CD4-positive, CD25-positive, alpha-beta regulatory T cell (primary cell): ENCODE measurements around the gene HOXB9. TPM values are rescaled to one million over a fixed set of nuclear protein-coding genes. Genes with fewer than 3 reads are reported as not detected.

Source experiments
- ATAC-seq, 2 donors: fragments of 150-1000 bp; cut with Tn5 transposase; one replicate each; pipeline ENCODE4 v1.10.0; 2021; ENCODE audit warnings: low read depth in 2 of 2, moderate number of reproducible peaks in 2 of 2, moderate library complexity in 1 of 2
- DNase-seq, 3 donors: peaks; one replicate each; pipeline versions ENCODE4 v3.0.0 to v3.0.0-alpha.2; 2012 to 2022; ENCODE audit warnings: mixed read lengths in 1 of 3
- H3K27ac ChIP-seq: one replicate; pipeline ENCODE4 v1.7.0; 2013; ENCODE audit warnings: mild to moderate bottlenecking, low read length; ENCODE audit not compliant: insufficient read depth, poor library complexity, severe bottlenecking
- H3K27me3 ChIP-seq: one replicate; pipeline ENCODE4 v1.7.0; 2013; ENCODE audit warnings: low read length; ENCODE audit not compliant: control insufficient read depth, insufficient read depth
- H3K36me3 ChIP-seq: one replicate; pipeline ENCODE4 v1.7.0; 2013; ENCODE audit warnings: mild to moderate bottlenecking, low read length, moderate library complexity; ENCODE audit not compliant: control insufficient read depth, insufficient read depth
- H3K4me1 ChIP-seq: 2 replicates; pipeline ENCODE4 v1.7.0; 2013; ENCODE audit warnings: mild to moderate bottlenecking, low read length; ENCODE audit not compliant: insufficient read depth, control insufficient read depth, poor library complexity, severe bottlenecking
- H3K4me3 ChIP-seq: one replicate; pipeline ENCODE4 v1.7.0; 2013; ENCODE audit warnings: low read depth, mild to moderate bottlenecking, low read length, moderate library complexity
- H3K9me3 ChIP-seq, 2 experiments: 1 replicate in 1 of 2; 2 replicates in 1 of 2; pipeline ENCODE4 v1.7.0; 2013; ENCODE audit warnings: low read length in 2 of 2, mild to moderate bottlenecking in 1 of 2, moderate library complexity in 1 of 2; ENCODE audit not compliant: control insufficient read depth in 2 of 2
- H3K27ac Mint-ChIP-seq, 3 donors: one replicate each; pipeline ENCODE4 v1.8.0; 2020 to 2022; ENCODE audit warnings: mild to moderate bottlenecking in 3 of 3, mixed read lengths in 3 of 3, moderate library complexity in 2 of 3
- H3K27me3 Mint-ChIP-seq: one replicate; pipeline ENCODE4 v1.8.0; 2022; ENCODE audit warnings: mild to moderate bottlenecking, mixed read lengths
- H3K36me3 Mint-ChIP-seq: one replicate; pipeline ENCODE4 v1.8.0; 2020; ENCODE audit warnings: mixed read lengths
- H3K4me1 Mint-ChIP-seq, 4 donors: one replicate each; pipeline ENCODE4 v1.8.0; 2020 to 2022; ENCODE audit warnings: mixed read lengths in 4 of 4, mild to moderate bottlenecking in 1 of 4
- H3K4me3 Mint-ChIP-seq, 4 donors: one replicate each; pipeline ENCODE4 v1.8.0; 2020 to 2022; ENCODE audit warnings: mild to moderate bottlenecking in 4 of 4, mixed read lengths in 4 of 4, moderate library complexity in 3 of 4
- H3K9me3 Mint-ChIP-seq, 7 donors: one replicate each; pipeline ENCODE4 v1.8.0; 2020 to 2022; ENCODE audit warnings: mixed read lengths in 7 of 7, mild to moderate bottlenecking in 3 of 7, moderate library complexity in 2 of 7
- polyA plus RNA-seq, 4 donors: library from polyadenylated mRNA; unstranded; fragments of 300-500 nt; fragmentation: Illumina TruSeq; gene quantifications; one replicate each; pipeline ENCODE4 v1.2.3, GENCODE V29; 2021
- total RNA-seq: library from RNA; stranded (reverse); gene quantifications from one replicate; pipeline ENCODE4 v1.2.3, GENCODE V29; 2022

Gene HOXB9
- total and polyA plus RNA-seq, 5 donors from 2014 or later, result 0.25 TPM; not detected in 4

DNA sequence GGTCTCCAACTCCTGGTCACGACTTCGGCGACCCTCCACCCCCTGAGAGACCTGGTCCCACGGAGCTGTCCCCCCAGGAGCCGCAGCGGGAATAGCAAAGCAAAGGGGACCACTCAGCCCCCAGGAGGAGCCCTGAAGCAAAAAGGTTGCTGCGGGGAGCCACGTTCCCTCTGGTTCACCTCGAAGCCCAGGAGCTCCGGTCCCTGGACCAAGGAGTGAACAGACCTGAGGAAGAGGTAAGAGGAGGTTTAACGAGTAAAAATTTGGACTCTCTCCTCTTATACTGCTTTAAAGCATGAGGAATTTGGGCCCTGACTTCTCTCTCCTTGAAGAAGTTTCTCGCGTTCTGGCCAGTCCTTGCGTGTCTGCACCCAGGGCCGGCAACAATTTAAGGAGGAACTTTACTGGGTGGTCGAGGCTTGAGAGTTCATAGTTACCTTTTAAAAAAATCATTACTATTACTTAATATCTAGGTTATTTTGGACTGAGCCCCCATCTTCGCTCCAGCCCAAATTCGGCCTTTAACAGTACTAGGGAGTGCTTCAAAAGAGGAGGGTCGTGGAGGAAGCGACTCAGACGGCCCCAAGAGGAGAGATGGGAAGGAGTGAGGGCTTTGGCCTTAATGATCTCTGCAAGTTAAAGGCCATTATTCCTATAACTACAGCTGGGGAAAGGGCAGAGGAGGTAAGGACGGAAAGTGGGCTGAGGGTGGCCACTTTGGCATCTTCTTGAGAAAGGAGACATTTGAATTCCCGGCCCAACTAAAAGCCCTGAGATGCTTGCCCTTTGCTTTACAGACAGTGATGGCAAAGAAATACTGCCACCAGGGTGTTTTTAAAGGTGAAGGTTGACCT, 16.9 kb upstream of the HOXB9 start:
- Mint-ChIP-seq H3K4me1 (peaks cover 0 to 37% (median 21%) of the 10 kb centered on the region in 4 donors), H3K36me3 (no peaks in the 10 kb centered on the region), H3K4me3 (peak overlapping the region in 1 of 4 donors; percentile 79), H3K27me3 (peaks cover 96% of the 10 kb centered on the region), H3K27ac (no peak overlapping the region), H3K9me3 (peaks cover 0 to 2% (median 0%) of the 10 kb centered on the region in 7 donors)
- no peak for ATAC-seq
- Histone ChIP-seq H3K27me3 (peaks cover 57% of the 10 kb centered on the region), H3K36me3 (no peaks in the 10 kb centered on the region), H3K4me3 (no peak overlapping the region), H3K9me3 (no peaks in the 10 kb centered on the region), H3K4me1 (peaks cover 29% of the 10 kb centered on the region), H3K27ac (no peak overlapping the region)
- no peak for DNase-seq

DNA sequence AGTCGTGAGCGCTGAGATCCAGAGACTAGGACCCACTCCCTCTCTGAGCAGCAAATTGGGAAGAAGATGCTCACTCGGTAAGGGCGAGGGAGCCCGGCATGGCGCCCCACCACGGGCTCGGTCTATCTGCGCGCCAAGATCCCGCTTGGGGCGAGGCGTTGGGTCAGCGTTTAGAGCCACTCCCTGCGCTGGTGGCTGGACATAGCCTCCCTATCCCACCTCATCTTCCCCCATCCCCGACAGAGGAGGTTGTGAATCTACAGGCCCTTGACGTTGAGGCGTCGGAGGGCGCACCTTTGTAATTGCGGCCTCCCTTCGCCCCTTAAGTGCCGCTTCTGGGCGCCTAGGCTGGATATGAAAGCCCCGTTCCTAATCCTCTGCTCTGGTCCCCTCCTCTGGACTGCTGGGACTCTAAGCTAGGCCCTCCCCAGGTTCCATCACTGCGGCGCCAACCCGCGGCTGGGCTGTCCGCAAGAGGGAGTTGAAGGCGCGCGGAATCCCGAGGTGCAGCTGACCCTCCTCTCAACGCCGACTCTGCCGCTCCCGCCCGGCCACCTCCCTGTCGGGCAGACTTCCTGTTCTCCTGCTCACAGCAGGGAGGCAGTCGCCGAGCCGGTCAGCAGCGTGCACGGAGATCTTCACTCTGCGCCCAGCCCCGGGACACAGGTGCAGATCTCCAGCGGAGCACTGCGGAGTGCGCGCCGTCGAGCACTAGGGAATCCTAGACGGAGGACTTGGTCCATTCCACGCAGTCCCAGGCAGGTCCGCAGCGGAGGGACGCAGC, 16.1 kb upstream of the HOXB9 start:
- ATAC-seq (no peak), DNase-seq (no peak)
- Mint-ChIP-seq H3K27ac (no peak overlapping the region), H3K9me3 (peaks cover 0 to 2% (median 0%) of the 10 kb centered on the region in 7 donors), H3K27me3 (peaks cover 96% of the 10 kb centered on the region), H3K36me3 (no peaks in the 10 kb centered on the region), H3K4me3 (peak overlapping the region in 3 of 4 donors; percentile 36 to 79 (median 37)), H3K4me1 (peaks cover 0 to 31% (median 18%) of the 10 kb centered on the region in 4 donors)
- Histone ChIP-seq H3K27ac (no peak overlapping the region), H3K9me3 (no peaks in the 10 kb centered on the region), H3K36me3 (no peaks in the 10 kb centered on the region), H3K4me1 (peaks cover 27% of the 10 kb centered on the region), H3K27me3 (peaks cover 56% of the 10 kb centered on the region), H3K4me3 (no peak overlapping the region)

DNA sequence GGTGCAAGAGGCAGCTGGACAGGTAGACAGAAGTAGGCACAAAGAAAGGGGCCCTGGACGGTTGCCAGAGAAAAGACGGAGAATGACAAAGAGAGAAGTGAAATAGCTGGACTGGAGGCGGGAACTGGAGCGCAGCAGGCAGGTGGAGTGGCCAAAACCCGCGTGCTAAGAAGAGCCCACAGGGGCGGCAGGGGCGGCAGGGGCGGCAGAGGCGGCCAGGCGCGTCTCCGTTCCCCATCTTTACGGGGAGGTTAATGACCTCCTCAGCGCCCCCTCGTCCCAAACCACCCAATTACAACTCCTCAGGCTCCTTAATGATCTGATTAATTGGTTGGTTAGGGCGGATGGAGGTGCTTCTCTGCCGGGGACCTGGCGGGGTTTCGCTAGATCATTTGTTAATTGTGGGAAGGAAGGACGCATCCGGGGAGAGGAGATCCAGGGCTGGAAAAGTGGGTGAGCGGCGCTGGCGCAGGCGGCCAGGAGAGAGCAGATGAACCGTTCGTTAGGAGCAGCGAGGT, 15.4 kb upstream of the HOXB9 start:
- no peak overlapping the region for H3K27ac Mint-ChIP-seq
- no peaks in the 10 kb centered on the region for H3K36me3 Mint-ChIP-seq
- Histone ChIP-seq H3K27me3 (peaks cover 61% of the 10 kb centered on the region), H3K4me3 (no peak overlapping the region), H3K36me3 (no peaks in the 10 kb centered on the region), H3K27ac (no peak overlapping the region), H3K9me3 (no peaks in the 10 kb centered on the region), H3K4me1 (peaks cover 23% of the 10 kb centered on the region)
- peaks cover 97% of the 10 kb centered on the region for H3K27me3 Mint-ChIP-seq
- H3K4me3 Mint-ChIP-seq, result peak overlapping the region in 2 of 4 donors; percentile 36 to 37
- DNase-seq (no peak), ATAC-seq (no peak)
- H3K4me1 Mint-ChIP-seq, result peaks cover 0 to 27% (median 18%) of the 10 kb centered on the region in 4 donors
- H3K9me3 Mint-ChIP-seq, result peaks cover 0 to 2% (median 0%) of the 10 kb centered on the region in 7 donors

DNA sequence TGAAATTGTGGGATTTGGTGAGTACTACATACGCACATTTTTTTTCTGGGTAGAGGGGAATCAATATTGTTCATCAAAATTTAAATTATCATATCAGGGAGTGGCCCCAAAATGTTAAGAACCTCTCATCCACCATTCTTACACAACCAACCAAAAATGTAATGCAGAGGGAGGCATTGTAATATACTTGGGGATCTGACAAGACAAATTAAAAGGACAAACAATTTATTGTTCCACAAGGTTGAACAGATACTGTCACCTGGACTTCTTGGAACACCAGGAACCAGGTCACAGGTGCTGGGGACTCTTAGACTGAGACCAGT, 14.7 kb upstream of the HOXB9 start:
- H3K4me3 Mint-ChIP-seq, result no peak overlapping the region
- DNase-seq (no peak), ATAC-seq (no peak)
- peaks cover 0 to 28% (median 18%) of the 10 kb centered on the region in 4 donors for H3K4me1 Mint-ChIP-seq
- Histone ChIP-seq H3K27ac (no peak overlapping the region), H3K27me3 (peaks cover 65% of the 10 kb centered on the region), H3K36me3 (no peaks in the 10 kb centered on the region), H3K9me3 (no peaks in the 10 kb centered on the region), H3K4me1 (peaks cover 20% of the 10 kb centered on the region), H3K4me3 (no peak overlapping the region)
- peaks cover 100% of the 10 kb centered on the region for H3K27me3 Mint-ChIP-seq
- H3K36me3 Mint-ChIP-seq, result no peaks in the 10 kb centered on the region
- peaks cover 0 to 2% (median 0%) of the 10 kb centered on the region in 7 donors for H3K9me3 Mint-ChIP-seq
- H3K27ac Mint-ChIP-seq, result no peak overlapping the region

DNA sequence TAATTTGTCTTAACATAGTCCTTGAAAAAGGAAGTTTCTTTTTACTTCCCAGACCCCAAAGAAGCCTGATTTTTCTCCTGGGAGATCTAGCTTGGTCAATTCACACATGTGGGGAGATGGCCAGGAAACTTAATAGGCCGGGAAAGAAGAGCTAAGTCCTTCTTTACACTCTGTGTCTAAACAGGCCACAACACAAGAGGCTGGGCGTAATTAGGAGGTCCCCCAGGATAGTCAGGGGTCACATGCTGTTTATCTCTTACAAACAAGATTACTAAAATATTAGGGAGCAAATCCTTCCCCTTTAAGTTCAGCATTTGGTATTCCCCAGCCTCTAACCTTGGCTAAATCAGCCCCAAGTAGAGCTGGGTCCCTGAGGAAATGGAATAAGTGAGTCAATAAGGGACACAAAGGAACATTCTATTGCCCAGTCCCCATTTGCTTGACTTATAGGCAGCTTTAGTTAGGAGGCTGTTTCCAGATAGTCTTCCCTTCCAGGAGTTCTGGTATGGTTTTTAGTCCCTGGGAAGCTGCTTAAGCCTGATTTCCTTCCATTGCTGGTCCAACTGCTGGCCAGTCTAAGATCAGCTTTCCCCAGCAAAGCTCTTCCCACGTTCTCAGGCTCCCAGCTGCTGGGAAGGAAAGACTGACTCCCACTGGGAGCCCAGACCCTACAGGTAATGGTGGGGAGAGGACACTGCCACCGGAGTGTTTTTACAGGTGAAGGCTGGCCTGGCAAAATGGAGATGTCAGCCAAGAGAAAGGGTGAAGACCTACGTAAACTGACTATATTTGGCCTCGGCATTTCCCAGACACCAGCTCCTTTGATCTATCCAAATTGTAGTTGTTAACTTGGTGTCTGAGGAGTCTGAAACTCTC, 14.1 kb upstream of the HOXB9 start:
- H3K4me3 ChIP-seq, result no peak overlapping the region
- Mint-ChIP-seq H3K4me3 (no peak overlapping the region), H3K36me3 (no peaks in the 10 kb centered on the region), H3K27me3 (peaks cover 100% of the 10 kb centered on the region), H3K4me1 (peaks cover 0 to 22% (median 15%) of the 10 kb centered on the region in 4 donors), H3K9me3 (no peaks in the 10 kb centered on the region), H3K27ac (no peak overlapping the region)
- no peaks in the 10 kb centered on the region for H3K9me3 ChIP-seq
- ATAC-seq (no peak), DNase-seq (no peak)
- no peaks in the 10 kb centered on the region for H3K36me3 ChIP-seq
- peaks cover 18% of the 10 kb centered on the region for H3K4me1 ChIP-seq
- peaks cover 64% of the 10 kb centered on the region for H3K27me3 ChIP-seq
- H3K27ac ChIP-seq, result no peak overlapping the region

DNA sequence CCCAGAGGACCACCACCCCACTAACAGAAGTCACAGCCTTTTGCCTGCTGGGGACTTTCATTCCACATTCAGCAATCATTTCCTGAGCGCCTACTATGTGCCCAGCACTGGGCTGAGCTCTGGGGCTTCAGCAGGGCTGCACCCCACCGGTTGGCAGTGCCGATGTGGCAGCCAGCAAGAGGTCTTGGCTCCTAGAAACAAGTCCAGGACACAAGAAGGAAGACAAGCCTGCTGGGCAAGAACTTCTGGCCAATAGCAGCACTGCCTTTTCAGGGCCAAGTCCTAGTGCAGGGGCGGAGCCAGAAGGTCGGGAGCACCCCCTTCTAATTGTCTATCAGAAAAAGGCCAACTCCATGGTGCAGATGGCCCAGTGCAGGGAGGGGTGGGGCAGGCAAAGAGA, 13.0 kb upstream of the HOXB9 start:
- Mint-ChIP-seq H3K9me3 (no peaks in the 10 kb centered on the region), H3K36me3 (no peaks in the 10 kb centered on the region), H3K4me1 (peaks cover 0 to 25% (median 12%) of the 10 kb centered on the region in 4 donors), H3K27ac (no peak overlapping the region), H3K4me3 (no peak overlapping the region), H3K27me3 (peaks cover 100% of the 10 kb centered on the region)
- Histone ChIP-seq H3K27ac (no peak overlapping the region), H3K36me3 (no peaks in the 10 kb centered on the region), H3K27me3 (peaks cover 59% of the 10 kb centered on the region), H3K4me1 (peaks cover 18% of the 10 kb centered on the region), H3K4me3 (no peak overlapping the region), H3K9me3 (no peaks in the 10 kb centered on the region)
- ATAC-seq (no peak), DNase-seq (no peak)
